Measurements from ENCODE around the gene CHST1. TPM values are rescaled to one million over a fixed set of nuclear protein-coding genes. Genes with fewer than 3 reads are reported as not detected.
A peak's percentile ranks its signal among the peaks of the same experiment; 100 is the strongest.

Gene CHST1
- total and polyA plus RNA-seq, 7 experiments from 2014 or later: not detected

DNA sequence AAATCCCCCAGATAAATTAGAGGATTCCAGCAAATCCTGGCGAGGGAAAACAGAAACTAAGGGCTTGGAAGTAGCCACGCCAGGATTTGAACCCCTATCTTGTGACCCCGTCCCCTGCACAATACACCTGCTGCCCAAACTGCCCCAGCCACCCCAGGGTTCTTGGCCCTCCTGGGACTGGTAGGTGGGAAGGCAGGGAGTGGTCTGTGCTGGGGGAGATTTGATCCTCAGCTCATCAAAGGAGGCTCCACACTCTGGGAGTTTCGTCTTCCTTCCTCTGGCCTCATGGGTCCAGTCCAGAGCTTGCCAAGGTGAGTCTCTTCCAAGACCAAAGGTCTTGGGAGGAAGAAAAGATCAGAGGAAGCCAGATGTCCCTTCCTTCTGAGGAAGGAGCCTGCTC, 4.5 kb upstream of the CHST1 start:
- H3K4me1 ChIP-seq (ENCODE audit: control insufficient read depth in 2 of 2, insufficient read depth in 2 of 2, low read length in 2 of 2): no peaks in the 10 kb centered on the region
- no peaks in the 10 kb centered on the region for H3K36me3 Mint-ChIP-seq
- intact Hi-C loops (cut with micrococcal nuclease): no loop called here
- peaks cover 25 to 35% (median 33%) of the 10 kb centered on the region in 5 donors for H3K27me3 Mint-ChIP-seq
- peaks cover 0 to 4% (median 0%) of the 10 kb centered on the region in 7 donors for H3K4me1 Mint-ChIP-seq
- no peaks in the 10 kb centered on the region for H3K9me3 ChIP-seq (ENCODE audit: control insufficient read depth in 2 of 3, low read length in 3 of 3)
- DNase-seq (no peak), ATAC-seq (no peak)
- no peaks in the 10 kb centered on the region for H3K36me3 ChIP-seq (ENCODE audit: control insufficient read depth in 2 of 3, insufficient read depth in 3 of 3, low read length in 3 of 3)
- H3K27ac ChIP-seq (ENCODE audit: low read depth, low read length): no peak overlapping the region
- POLR2A ChIA-PET: no interaction called here
- no peak overlapping the region for H3K4me3 Mint-ChIP-seq
- no peaks in the 10 kb centered on the region for H3K9me3 Mint-ChIP-seq
- CTCF ChIA-PET: interaction anchor here (1.2 kb wide), 1 partner anchor 14 kb away, joined by 3 read pairs; no protein-coding TSS in a partner anchor
- H3K4me3 ChIP-seq (ENCODE audit: low read length): no peak overlapping the region
- H3K27ac Mint-ChIP-seq: no peak overlapping the region
- H3K27me3 ChIP-seq (ENCODE audit: control insufficient read depth in 2 of 2, insufficient read depth in 2 of 2, low read length in 2 of 2): no peaks in the 10 kb centered on the region

- no peak for DNase-seq
These were observed 3.7 kb upstream of the CHST1 start for GRCh38 chr11:45669146-45669545.

GRCh38 chr11:45667929-45668680, 2.7 kb upstream of the CHST1 start:
- H3K27me3 Mint-ChIP-seq: peaks cover 30 to 48% (median 37%) of the 10 kb centered on the region in 5 donors
- no peak for ATAC-seq
- DNase-seq: no peak
- no peaks in the 10 kb centered on the region for H3K36me3 Mint-ChIP-seq
- intact Hi-C loops (cut with micrococcal nuclease): no loop called here
- Histone ChIP-seq H3K4me3 (ENCODE audit: low read length) (no peak overlapping the region), H3K9me3 (ENCODE audit: control insufficient read depth in 2 of 3, low read length in 3 of 3) (no peaks in the 10 kb centered on the region), H3K36me3 (ENCODE audit: control insufficient read depth in 2 of 3, insufficient read depth in 3 of 3, low read length in 3 of 3) (no peaks in the 10 kb centered on the region), H3K27me3 (ENCODE audit: control insufficient read depth in 2 of 2, insufficient read depth in 2 of 2, low read length in 2 of 2) (no peaks in the 10 kb centered on the region), H3K4me1 (ENCODE audit: control insufficient read depth in 2 of 2, insufficient read depth in 2 of 2, low read length in 2 of 2) (no peaks in the 10 kb centered on the region), H3K27ac (ENCODE audit: low read depth, low read length) (no peak overlapping the region)
- ChIA-PET POLR2A (no interaction called here), CTCF (no interaction called here)
- H3K9me3 Mint-ChIP-seq: no peaks in the 10 kb centered on the region
- H3K4me1 Mint-ChIP-seq: peaks cover 0 to 4% (median 0%) of the 10 kb centered on the region in 7 donors
- no peak overlapping the region for H3K4me3 Mint-ChIP-seq
- no peak overlapping the region for H3K27ac Mint-ChIP-seq

More at GRCh38 chr11:45669146-45669545, 3.7 kb upstream of the CHST1 start:
- CTCF ChIA-PET: interaction anchor here (1.2 kb wide), 1 partner anchor 13 kb away, joined by 3 read pairs; no protein-coding TSS in a partner anchor
- Histone ChIP-seq H3K9me3 (ENCODE audit: control insufficient read depth in 2 of 3, low read length in 3 of 3) (no peaks in the 10 kb centered on the region), H3K4me1 (ENCODE audit: control insufficient read depth in 2 of 2, insufficient read depth in 2 of 2, low read length in 2 of 2) (no peaks in the 10 kb centered on the region), H3K27me3 (ENCODE audit: control insufficient read depth in 2 of 2, insufficient read depth in 2 of 2, low read length in 2 of 2) (no peaks in the 10 kb centered on the region), H3K27ac (ENCODE audit: low read depth, low read length) (no peak overlapping the region), H3K36me3 (ENCODE audit: control insufficient read depth in 2 of 3, insufficient read depth in 3 of 3, low read length in 3 of 3) (no peaks in the 10 kb centered on the region), H3K4me3 (ENCODE audit: low read length) (no peak overlapping the region)
- Mint-ChIP-seq H3K9me3 (no peaks in the 10 kb centered on the region), H3K36me3 (no peaks in the 10 kb centered on the region), H3K27ac (no peak overlapping the region), H3K4me3 (no peak overlapping the region), H3K4me1 (peaks cover 0 to 4% (median 0%) of the 10 kb centered on the region in 7 donors), H3K27me3 (peaks cover 26 to 37% (median 33%) of the 10 kb centered on the region in 5 donors)
- POLR2A ChIA-PET: no interaction called here
- ATAC-seq: no peak
- intact Hi-C loops (cut with micrococcal nuclease): no loop called here

DNA sequence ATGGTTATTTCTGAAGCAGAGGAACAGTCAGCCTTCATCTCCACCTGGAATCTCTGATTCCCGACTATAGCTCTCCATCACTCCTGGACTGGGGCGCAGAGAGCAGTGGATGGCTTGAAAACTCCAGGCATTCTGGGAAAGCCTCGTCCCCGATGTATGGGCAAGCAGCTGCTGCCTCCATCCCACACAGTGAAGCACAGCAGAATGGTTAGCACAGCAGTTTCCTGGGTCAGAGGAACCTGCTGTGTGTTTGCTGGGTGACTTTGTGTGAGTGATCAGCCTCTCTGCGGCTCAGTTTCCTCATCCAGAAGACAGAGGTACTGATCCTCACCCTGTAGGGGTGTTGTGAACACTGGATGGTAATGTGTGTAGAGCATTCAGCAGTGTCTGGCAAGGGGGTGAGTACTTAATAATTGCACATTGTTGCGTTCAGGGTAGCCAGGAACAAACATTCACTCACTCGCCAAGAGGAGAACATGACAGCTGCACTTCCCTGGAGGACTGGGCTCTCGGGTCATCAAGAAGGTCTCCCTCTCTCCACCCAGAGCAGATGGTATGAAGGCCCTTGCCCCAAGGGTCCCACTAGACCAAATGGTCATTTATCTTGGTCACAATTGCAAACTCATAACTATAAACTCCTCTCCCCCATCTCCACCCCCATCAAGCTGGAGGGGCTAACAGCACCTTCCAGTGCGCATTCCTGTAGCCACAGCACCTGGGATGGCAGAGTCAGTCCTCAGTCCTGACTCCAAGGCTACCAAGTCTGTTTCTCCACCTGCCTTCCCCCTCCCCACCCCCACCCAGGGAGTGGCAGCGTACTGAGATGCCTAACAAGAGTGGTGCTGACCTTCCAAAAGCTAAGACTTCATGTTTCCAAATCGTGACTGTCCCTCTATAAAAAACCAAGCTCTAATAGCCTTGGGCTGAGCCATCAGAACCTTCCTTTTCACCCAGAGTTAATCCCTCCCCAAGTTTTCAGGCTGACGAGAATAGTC, 1.5 kb upstream of the CHST1 start:
- Mint-ChIP-seq H3K36me3 (no peaks in the 10 kb centered on the region), H3K4me1 (peaks cover 0 to 4% (median 0%) of the 10 kb centered on the region in 7 donors), H3K27ac (no peak overlapping the region), H3K27me3 (peaks cover 37 to 56% (median 46%) of the 10 kb centered on the region in 5 donors), H3K4me3 (peak overlapping the region in 9 of 10 donors; percentile 19 to 83 (median 61)), H3K9me3 (no peaks in the 10 kb centered on the region)
- Histone ChIP-seq H3K4me3 (ENCODE audit: low read length) (no peak overlapping the region), H3K27ac (ENCODE audit: low read depth, low read length) (no peak overlapping the region), H3K27me3 (ENCODE audit: control insufficient read depth in 2 of 2, insufficient read depth in 2 of 2, low read length in 2 of 2) (no peaks in the 10 kb centered on the region), H3K9me3 (ENCODE audit: control insufficient read depth in 2 of 3, low read length in 3 of 3) (no peaks in the 10 kb centered on the region), H3K36me3 (ENCODE audit: control insufficient read depth in 2 of 3, insufficient read depth in 3 of 3, low read length in 3 of 3) (no peaks in the 10 kb centered on the region), H3K4me1 (ENCODE audit: control insufficient read depth in 2 of 2, insufficient read depth in 2 of 2, low read length in 2 of 2) (no peaks in the 10 kb centered on the region)
- POLR2A ChIA-PET: no interaction called here
- DNase-seq: no peak
- CTCF ChIA-PET: interaction anchor here (1.4 kb wide), 1 partner anchor 11 kb away, joined by 3 read pairs; no protein-coding TSS in a partner anchor
- intact Hi-C loops (cut with micrococcal nuclease): no loop called here
- no peak for ATAC-seq

GRCh38 chr11:45665933-45666647, 668 bp upstream of the CHST1 start:
- H3K27me3 ChIP-seq (ENCODE audit: control insufficient read depth in 2 of 2, insufficient read depth in 2 of 2, low read length in 2 of 2): peaks cover 0 to 3% of the 10 kb centered on the region in 2 donors
- H3K27me3 Mint-ChIP-seq: peaks cover 45 to 64% (median 53%) of the 10 kb centered on the region in 5 donors

More at GRCh38 chr11:45665933-45666647, 668 bp upstream of the CHST1 start:
- DNase-seq: no peak
- H3K27ac ChIP-seq (ENCODE audit: low read depth, low read length): no peak overlapping the region
- H3K9me3 ChIP-seq (ENCODE audit: control insufficient read depth in 2 of 3, low read length in 3 of 3): no peaks in the 10 kb centered on the region
- POLR2A ChIA-PET: no interaction called here
- CTCF ChIA-PET: interaction anchor here (1.4 kb wide), 1 partner anchor 10 kb away, joined by 3 read pairs; no protein-coding TSS in a partner anchor
- H3K4me1 Mint-ChIP-seq: peaks cover 0 to 4% (median 0%) of the 10 kb centered on the region in 7 donors
- no peak for ATAC-seq
- H3K4me3 ChIP-seq (ENCODE audit: low read length): no peak overlapping the region
- no peaks in the 10 kb centered on the region for H3K9me3 Mint-ChIP-seq
- H3K4me1 ChIP-seq (ENCODE audit: control insufficient read depth in 2 of 2, insufficient read depth in 2 of 2, low read length in 2 of 2): no peaks in the 10 kb centered on the region
- intact Hi-C loops (cut with micrococcal nuclease): no loop called here
- no peak overlapping the region for H3K27ac Mint-ChIP-seq
- H3K4me3 Mint-ChIP-seq: peak overlapping the region in 9 of 10 donors; percentile 44 to 83 (median 71)
- H3K36me3 ChIP-seq (ENCODE audit: control insufficient read depth in 2 of 3, insufficient read depth in 3 of 3, low read length in 3 of 3): no peaks in the 10 kb centered on the region
- H3K36me3 Mint-ChIP-seq: no peaks in the 10 kb centered on the region

Measured in naive thymus-derived CD4-positive, alpha-beta T cell (primary cell).